ENCODE data around the gene CGREF1.

CGREF1 gene

GRCh38 chr2:27074738-27075565, 44.0 kb downstream of the CGREF1 start:
- no peak for DNase-seq (ENCODE audit: low read depth in 2 of 2)

- no peak for DNase-seq (ENCODE audit: low read depth in 2 of 2)
Observed at GRCh38 chr2:27073782-27074181, 45.1 kb downstream of the CGREF1 start.

GRCh38 chr2:27072920-27073319, 46.0 kb downstream of the CGREF1 start:
- DNase-seq (ENCODE audit: low read depth in 2 of 2) = no peak

- no peak for DNase-seq (ENCODE audit: low read depth in 2 of 2)
Observed at GRCh38 chr2:27071990-27072830, 46.7 kb downstream of the CGREF1 start.

- DNase-seq (ENCODE audit: low read depth in 2 of 2) = peak; percentile 73 to 78
Observed at GRCh38 chr2:27071277-27071989, 47.5 kb downstream of the CGREF1 start, which contains the start of gene OST4. OST4 (minus strand) TSS chr2:27071654.

GRCh38 chr2:27070653-27071276, 48.2 kb downstream of the CGREF1 start:
- no peak for DNase-seq (ENCODE audit: low read depth in 2 of 2)

- no peak for DNase-seq (ENCODE audit: low read depth in 2 of 2)
Observed at GRCh38 chr2:27069961-27070618, 48.8 kb downstream of the CGREF1 start.

- DNase-seq (ENCODE audit: low read depth in 2 of 2) = no peak
Observed at GRCh38 chr2:27069436-27069835, 49.5 kb downstream of the CGREF1 start.

GRCh38 chr2:27067385-27067784, 51.5 kb downstream of the CGREF1 start:
- DNase-seq (ENCODE audit: low read depth in 2 of 2) = no peak

- DNase-seq (ENCODE audit: low read depth in 2 of 2) = no peak
Observed at GRCh38 chr2:27065128-27065527, 53.8 kb downstream of the CGREF1 start.

GRCh38 chr2:27060323-27060722, 58.6 kb downstream of the CGREF1 start:
- no peak for DNase-seq (ENCODE audit: low read depth in 2 of 2)

- DNase-seq (ENCODE audit: low read depth in 2 of 2) = no peak
Observed at GRCh38 chr2:27059141-27059820, 59.6 kb downstream of the CGREF1 start.

GRCh38 chr2:27058210-27058609, 60.7 kb downstream of the CGREF1 start:
- DNase-seq (ENCODE audit: low read depth in 2 of 2) = no peak

GRCh38 chr2:27057184-27057583, 61.7 kb downstream of the CGREF1 start:
- no peak for DNase-seq (ENCODE audit: low read depth in 2 of 2)

GRCh38 chr2:27054721-27055120, 64.2 kb downstream of the CGREF1 start:
- DNase-seq (ENCODE audit: low read depth in 2 of 2) = no peak

- no peak for DNase-seq (ENCODE audit: low read depth in 2 of 2)
Observed at GRCh38 chr2:27053776-27054175, 65.2 kb downstream of the CGREF1 start.

GRCh38 chr2:27053321-27053720, 65.6 kb downstream of the CGREF1 start:
- DNase-seq (ENCODE audit: low read depth in 2 of 2) = no peak

GRCh38 chr2:27051902-27052645, 66.9 kb downstream of the CGREF1 start:
- peak in 1 of 2 donors; percentile 12 for DNase-seq (ENCODE audit: low read depth in 2 of 2)

GRCh38 chr2:27050996-27051901, 67.7 kb downstream of the CGREF1 start, which contains the start of gene AGBL5:
AGBL5 (plus strand) TSS chr2:27051668; CDS start chr2:27052959, 1,291 bp downstream.
- DNase-seq (ENCODE audit: low read depth in 2 of 2) = peak; percentile 94

Measured in stimulated activated CD8-positive, alpha-beta memory T cell treated with anti-CD3 and anti-CD28 coated beads, Interleukin-7, amount 100 ng/mL, for 1 hour (primary cell).